ENCODE results near the gene CCND1.

DNA sequence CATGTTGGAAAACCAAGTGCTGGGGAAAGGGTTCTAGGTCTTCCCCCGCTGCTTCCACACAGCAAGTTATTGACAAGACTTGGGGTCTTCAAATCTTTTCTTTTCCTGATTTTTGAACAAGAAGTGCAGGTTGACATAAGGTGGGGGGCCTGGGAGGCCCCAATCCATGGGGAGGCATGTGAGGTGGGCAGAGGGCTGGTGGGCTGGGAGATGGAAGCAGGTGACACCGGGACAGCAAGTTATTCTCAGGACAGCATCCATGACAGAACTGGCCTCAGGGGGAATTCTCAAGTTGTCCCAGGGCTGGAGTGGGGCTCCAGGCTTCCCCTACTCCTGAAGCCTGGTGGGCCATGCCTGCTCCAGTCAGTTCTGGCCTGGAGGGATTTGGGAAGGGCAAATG, 57.4 kb downstream of the CCND1 start:
- TF ChIP-seq POLR2A (IDR thresholded peaks at IDR 0.05): no peak
- TF ChIP-seq, protein P1, sequence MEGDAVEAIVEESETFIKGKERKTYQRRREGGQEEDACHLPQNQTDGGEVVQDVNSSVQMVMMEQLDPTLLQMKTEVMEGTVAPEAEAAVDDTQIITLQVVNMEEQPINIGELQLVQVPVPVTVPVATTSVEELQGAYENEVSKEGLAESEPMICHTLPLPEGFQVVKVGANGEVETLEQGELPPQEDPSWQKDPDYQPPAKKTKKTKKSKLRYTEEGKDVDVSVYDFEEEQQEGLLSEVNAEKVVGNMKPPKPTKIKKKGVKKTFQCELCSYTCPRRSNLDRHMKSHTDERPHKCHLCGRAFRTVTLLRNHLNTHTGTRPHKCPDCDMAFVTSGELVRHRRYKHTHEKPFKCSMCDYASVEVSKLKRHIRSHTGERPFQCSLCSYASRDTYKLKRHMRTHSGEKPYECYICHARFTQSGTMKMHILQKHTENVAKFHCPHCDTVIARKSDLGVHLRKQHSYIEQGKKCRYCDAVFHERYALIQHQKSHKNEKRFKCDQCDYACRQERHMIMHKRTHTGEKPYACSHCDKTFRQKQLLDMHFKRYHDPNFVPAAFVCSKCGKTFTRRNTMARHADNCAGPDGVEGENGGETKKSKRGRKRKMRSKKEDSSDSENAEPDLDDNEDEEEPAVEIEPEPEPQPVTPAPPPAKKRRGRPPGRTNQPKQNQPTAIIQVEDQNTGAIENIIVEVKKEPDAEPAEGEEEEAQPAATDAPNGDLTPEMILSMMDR (IDR thresholded peaks at IDR 0.05): no peak
